Measurements from ENCODE around the gene VIT.

The VIT gene

DNA sequence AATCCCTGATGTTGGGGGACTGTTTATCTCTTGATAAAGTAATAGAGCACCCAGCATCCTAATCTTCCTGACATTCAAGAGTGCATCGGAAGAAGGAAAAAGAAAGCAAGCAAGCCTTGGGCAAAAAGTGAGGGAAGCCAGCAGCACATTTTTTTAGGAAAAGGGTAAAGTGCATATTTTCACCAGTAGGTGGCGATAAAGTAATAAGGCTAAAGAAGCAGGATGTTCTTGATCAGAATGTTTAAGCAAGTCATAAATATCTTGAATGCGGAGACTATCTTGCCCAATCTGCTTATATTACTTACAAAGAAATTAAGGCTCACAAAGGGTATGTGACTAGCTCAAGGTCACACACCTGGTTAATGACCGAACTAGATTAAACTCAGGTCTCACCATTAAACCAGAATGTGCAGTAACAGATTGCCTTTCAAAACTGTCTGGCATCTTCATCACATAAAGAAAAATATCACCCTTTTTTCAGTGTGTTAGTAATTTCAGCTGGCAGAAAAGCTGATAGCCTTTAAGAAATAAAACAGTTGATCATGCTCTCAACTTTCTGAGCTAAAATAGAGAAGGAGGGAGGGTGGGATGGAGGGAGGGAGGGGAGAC is 83.8 kb downstream of the VIT start:
- H2AFZ ChIP-seq (ENCODE audit: low read length, unreplicated experiment) = peak overlapping the region; percentile 96
- no peaks in the 10 kb centered on the region for H3K79me2 ChIP-seq (ENCODE audit: control insufficient read depth, insufficient read depth, low read length, unreplicated experiment)
- no peaks in the 10 kb centered on the region for H3K27me3 ChIP-seq (ENCODE audit: insufficient read depth, low read length)
- no peak overlapping the region for H3K27ac ChIP-seq (ENCODE audit: low read depth, low read length)
- H3K36me3 ChIP-seq (ENCODE audit: insufficient read depth, low read length) = no peaks in the 10 kb centered on the region
- peak overlapping the region; percentile 75 for H3K4me3 ChIP-seq (ENCODE audit: low read depth, low read length)
- peaks cover 6% of the 10 kb centered on the region for H3K4me1 ChIP-seq (ENCODE audit: control insufficient read depth, insufficient read depth, low read length, unreplicated experiment)

DNA sequence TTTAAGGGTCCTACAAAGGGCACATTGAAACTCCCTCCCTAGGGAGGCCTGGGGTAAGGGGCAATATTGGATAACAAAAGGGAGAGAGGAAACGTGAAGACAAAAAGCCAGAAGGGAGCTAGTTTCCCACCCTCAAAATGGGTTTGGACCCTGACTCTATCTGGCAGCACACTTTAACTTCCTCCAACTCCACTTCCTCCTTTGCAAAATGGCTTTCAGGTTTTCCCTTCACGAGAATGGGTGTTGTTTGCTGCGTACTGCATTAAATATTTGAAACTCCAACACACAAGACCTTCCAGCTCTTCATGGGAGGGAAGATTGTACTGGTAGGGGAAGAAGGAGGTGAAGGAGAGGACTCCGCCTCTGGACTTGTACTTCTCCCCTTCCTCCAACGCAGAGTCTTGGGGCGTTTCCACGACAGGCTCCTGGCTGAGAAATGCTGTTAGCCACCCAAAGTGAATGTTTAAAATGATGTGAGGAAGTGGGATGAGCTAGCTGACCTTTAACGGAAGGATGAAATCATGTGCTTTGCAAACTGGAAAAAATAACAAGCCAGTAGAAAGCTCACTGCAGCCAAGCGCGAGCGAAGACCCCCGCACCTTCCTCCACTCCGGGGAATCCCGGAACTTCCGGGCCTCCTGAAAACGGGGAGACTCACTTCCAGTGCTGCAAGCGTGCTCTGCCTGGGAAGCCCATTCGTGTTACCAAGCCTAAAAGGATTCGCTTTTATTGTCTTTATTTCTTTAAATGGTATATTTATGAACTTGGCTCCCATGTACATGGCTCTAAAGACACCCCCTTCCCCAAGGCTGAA is 85.6 kb downstream of the VIT start:
- no peak overlapping the region for H3K4me3 ChIP-seq (ENCODE audit: low read depth, low read length)
- H3K79me2 ChIP-seq (ENCODE audit: control insufficient read depth, insufficient read depth, low read length, unreplicated experiment) = no peaks in the 10 kb centered on the region
- H3K27ac ChIP-seq (ENCODE audit: low read depth, low read length) = no peak overlapping the region
- H3K4me1 ChIP-seq (ENCODE audit: control insufficient read depth, insufficient read depth, low read length, unreplicated experiment) = peaks cover 6% of the 10 kb centered on the region
- no peaks in the 10 kb centered on the region for H3K36me3 ChIP-seq (ENCODE audit: insufficient read depth, low read length)
- H3K27me3 ChIP-seq (ENCODE audit: insufficient read depth, low read length) = no peaks in the 10 kb centered on the region
- no peak overlapping the region for H2AFZ ChIP-seq (ENCODE audit: low read length, unreplicated experiment)

DNA sequence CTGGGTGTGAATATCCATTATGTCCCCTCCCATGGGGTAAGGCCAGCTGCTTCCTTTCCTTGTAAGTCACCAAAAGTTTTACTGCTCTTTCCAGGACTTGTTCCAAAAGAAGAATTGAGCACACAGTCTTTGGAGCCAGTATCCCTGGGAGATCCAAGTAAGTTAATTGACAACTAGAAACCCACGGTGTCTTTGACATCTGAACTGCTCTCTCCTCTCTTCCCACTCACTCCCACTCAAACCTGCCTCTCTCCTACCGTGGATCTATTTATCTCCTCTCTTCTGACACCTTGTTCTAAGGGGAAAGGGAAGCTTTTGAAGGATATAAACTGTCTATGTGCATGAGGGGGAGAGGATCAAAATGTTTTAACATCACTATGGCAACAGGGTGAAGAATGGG is 86.7 kb downstream of the VIT start:
- no peaks in the 10 kb centered on the region for H3K36me3 ChIP-seq (ENCODE audit: insufficient read depth, low read length)

DNA sequence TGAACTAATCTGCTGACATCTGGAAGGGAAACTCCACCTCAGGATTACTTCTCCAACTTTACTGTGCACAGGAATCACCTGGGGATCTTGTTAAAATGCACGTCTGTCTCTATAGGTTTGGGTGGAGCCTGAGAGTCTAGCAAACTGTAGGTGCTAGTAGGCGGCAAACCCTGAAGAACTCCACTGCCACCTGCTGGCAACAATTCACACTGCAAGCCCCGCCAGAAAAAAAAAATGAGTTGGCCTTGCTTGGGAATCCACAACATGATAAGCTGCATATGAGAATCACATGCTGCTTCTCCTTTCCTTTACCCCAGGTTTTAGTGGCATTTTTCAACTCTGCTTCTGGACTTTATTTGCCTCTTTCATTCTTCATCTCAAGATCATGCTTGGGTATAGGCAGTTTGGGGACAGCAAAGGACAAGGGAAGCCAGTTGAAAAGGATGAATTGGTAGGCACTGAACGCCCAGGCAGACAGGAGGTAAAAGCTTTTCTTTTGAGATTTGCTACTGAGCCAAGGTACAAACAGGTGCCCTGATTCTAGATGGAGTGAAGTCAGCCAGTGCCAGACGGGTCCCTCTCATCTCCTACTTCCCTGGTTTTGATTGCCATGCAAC is 88.8 kb downstream of the VIT start:
- Histone ChIP-seq H2AFZ (ENCODE audit: low read length, unreplicated experiment) (no peak overlapping the region), H3K27me3 (ENCODE audit: insufficient read depth, low read length) (peaks cover 2% of the 10 kb centered on the region; the same call in 1 of the 2 replicates), H3K27ac (ENCODE audit: low read depth, low read length) (no peak overlapping the region), H3K79me2 (ENCODE audit: control insufficient read depth, insufficient read depth, low read length, unreplicated experiment) (no peaks in the 10 kb centered on the region), H3K4me1 (ENCODE audit: control insufficient read depth, insufficient read depth, low read length, unreplicated experiment) (no peaks in the 10 kb centered on the region), H3K36me3 (ENCODE audit: insufficient read depth, low read length) (no peaks in the 10 kb centered on the region), H3K4me3 (ENCODE audit: low read depth, low read length) (no peak overlapping the region)

More for the DNA sequence above, 86.7 kb downstream of the VIT start:
- no peak overlapping the region for H3K27ac ChIP-seq (ENCODE audit: low read depth, low read length)
- H2AFZ ChIP-seq (ENCODE audit: low read length, unreplicated experiment) = no peak overlapping the region
- H3K4me3 ChIP-seq (ENCODE audit: low read depth, low read length) = no peak overlapping the region
- H3K27me3 ChIP-seq (ENCODE audit: insufficient read depth, low read length) = no peaks in the 10 kb centered on the region
- no peaks in the 10 kb centered on the region for H3K79me2 ChIP-seq (ENCODE audit: control insufficient read depth, insufficient read depth, low read length, unreplicated experiment)
- H3K4me1 ChIP-seq (ENCODE audit: control insufficient read depth, insufficient read depth, low read length, unreplicated experiment) = peaks cover 6% of the 10 kb centered on the region

DNA sequence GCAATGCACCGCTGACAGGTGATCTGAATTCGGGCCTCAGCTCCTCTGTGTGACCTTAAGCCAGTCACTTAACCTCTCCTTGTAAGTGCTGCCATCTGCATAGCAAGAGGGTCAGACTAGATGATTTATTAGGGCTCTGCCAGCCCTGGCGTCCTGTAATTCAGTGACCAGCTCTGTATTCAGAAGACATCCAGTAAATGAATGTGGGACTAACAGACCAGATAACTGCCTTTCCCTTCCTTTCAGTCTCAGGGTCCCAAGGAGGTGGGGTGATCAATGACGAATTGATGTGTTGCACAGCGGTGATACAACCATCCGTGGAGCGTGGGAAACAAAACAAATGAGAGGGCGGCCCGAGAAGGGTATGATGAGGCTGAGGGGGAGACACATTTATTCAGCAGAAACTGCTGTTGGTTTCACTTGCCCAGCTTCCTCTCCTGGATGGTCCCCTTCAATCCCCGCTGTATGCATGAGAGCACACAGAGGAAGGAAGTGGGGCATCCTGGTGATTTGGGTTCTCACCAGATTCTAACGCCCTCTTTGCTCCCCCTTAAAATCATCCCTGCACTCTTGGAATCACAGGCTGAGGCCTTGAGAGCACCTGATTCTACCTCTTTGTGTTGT is 92.8 kb downstream of the VIT start:
- no peaks in the 10 kb centered on the region for H3K79me2 ChIP-seq (ENCODE audit: control insufficient read depth, insufficient read depth, low read length, unreplicated experiment)
- H3K27ac ChIP-seq (ENCODE audit: low read depth, low read length) = no peak overlapping the region
- no peak overlapping the region for H3K4me3 ChIP-seq (ENCODE audit: low read depth, low read length)
- H3K36me3 ChIP-seq (ENCODE audit: insufficient read depth, low read length) = no peaks in the 10 kb centered on the region
- H3K4me1 ChIP-seq (ENCODE audit: control insufficient read depth, insufficient read depth, low read length, unreplicated experiment) = no peaks in the 10 kb centered on the region
- no peak overlapping the region for H2AFZ ChIP-seq (ENCODE audit: low read length, unreplicated experiment)
- H3K27me3 ChIP-seq (ENCODE audit: insufficient read depth, low read length) = peaks cover 13% of the 10 kb centered on the region; the same call in 1 of the 2 replicates

DNA sequence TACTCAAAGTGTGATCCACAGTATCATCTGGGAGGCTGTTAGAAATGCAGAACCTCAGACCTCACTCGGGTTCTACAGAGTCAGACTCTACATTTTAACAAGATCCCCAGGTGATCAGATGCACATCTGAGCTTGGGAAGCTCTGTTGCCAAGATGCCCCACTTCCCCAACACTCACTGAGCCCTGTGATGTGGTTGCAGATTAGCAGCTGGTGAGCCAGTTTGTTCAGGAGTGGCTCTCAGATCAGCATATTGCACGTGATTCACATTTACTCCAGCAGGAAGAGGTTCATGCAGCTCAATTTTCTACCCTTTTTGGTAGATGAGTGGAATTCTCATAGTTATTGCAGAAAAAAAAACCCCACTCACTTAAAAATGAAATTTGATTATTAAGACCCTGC is 96.4 kb downstream of the VIT start:
- peaks cover 13% of the 10 kb centered on the region; the same call in 1 of the 2 replicates for H3K27me3 ChIP-seq (ENCODE audit: insufficient read depth, low read length)
- no peak overlapping the region for H2AFZ ChIP-seq (ENCODE audit: low read length, unreplicated experiment)
- H3K27ac ChIP-seq (ENCODE audit: low read depth, low read length) = no peak overlapping the region

DNA sequence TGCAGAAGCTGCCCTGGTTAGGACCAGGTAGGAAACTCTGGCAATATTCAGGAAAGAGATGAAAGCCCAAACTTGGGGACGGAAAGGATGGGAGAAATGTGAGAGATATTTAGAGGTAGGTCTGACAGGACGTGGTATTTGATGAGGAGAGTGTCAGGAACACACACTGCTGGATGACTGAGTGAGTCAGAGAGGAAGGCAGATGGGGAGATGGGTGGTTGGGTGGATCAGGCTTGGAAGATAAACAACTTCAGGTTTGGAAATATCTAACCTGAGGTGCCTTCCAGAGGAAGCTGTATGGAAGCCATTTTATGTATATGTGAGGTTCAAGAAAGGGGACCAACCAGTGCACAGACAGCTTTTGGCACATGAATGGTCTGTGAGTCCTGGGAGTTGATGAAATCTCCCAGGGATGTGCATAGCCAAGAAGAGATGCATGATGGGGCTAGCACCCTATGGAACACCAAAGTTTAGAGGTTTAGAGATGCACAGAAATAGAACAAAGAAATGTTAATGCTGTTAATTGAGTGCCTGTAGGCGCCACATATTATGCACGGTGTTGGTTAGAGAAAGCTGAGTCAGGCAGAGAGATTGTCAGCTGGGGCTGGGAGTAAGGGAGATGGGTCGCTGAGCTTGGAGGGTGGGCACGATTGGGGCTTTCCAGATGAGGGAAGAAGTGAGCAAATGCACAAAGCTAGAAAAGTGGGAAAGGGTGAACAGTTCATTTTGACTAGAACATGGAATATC is 101.0 kb downstream of the VIT start:
- Histone ChIP-seq H3K79me2 (ENCODE audit: control insufficient read depth, insufficient read depth, low read length, unreplicated experiment) (no peaks in the 10 kb centered on the region), H3K4me1 (ENCODE audit: control insufficient read depth, insufficient read depth, low read length, unreplicated experiment) (peaks cover 5% of the 10 kb centered on the region), H3K4me3 (ENCODE audit: low read depth, low read length) (no peak overlapping the region), H2AFZ (ENCODE audit: low read length, unreplicated experiment) (peak overlapping the region; percentile 48), H3K36me3 (ENCODE audit: insufficient read depth, low read length) (no peaks in the 10 kb centered on the region), H3K27me3 (ENCODE audit: insufficient read depth, low read length) (peaks cover 14% of the 10 kb centered on the region; the same call in 1 of the 2 replicates), H3K27ac (ENCODE audit: low read depth, low read length) (no peak overlapping the region)

More for the DNA sequence above, 96.4 kb downstream of the VIT start:
- H3K4me1 ChIP-seq (ENCODE audit: control insufficient read depth, insufficient read depth, low read length, unreplicated experiment) = peaks cover 5% of the 10 kb centered on the region
- no peaks in the 10 kb centered on the region for H3K79me2 ChIP-seq (ENCODE audit: control insufficient read depth, insufficient read depth, low read length, unreplicated experiment)
- no peaks in the 10 kb centered on the region for H3K36me3 ChIP-seq (ENCODE audit: insufficient read depth, low read length)
- H3K4me3 ChIP-seq (ENCODE audit: low read depth, low read length) = no peak overlapping the region

DNA sequence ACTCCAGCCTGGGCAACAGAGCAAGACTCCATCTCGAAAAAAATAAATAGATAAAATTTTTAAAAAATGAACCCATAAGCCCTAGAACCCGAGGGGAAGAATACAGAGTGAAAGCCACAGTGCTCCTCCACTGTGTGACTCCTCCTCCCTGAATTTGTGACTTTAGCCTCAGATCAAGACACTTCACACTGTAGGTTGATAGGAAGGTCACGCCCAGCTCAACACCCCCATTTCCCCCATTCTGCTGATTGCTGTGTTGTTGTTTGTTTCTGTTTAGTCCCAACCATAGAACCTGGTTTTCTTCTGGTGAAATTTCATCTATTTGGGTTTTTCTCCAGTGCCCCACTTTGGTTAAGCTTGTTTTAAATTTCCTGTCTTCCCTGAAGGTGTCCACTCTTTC is 102.2 kb downstream of the VIT start:
- Histone ChIP-seq H3K27ac (ENCODE audit: low read depth, low read length) (no peak overlapping the region), H3K36me3 (ENCODE audit: insufficient read depth, low read length) (no peaks in the 10 kb centered on the region), H3K79me2 (ENCODE audit: control insufficient read depth, insufficient read depth, low read length, unreplicated experiment) (no peaks in the 10 kb centered on the region), H3K4me3 (ENCODE audit: low read depth, low read length) (no peak overlapping the region), H2AFZ (ENCODE audit: low read length, unreplicated experiment) (no peak overlapping the region), H3K27me3 (ENCODE audit: insufficient read depth, low read length) (peaks cover 13% of the 10 kb centered on the region; the same call in 1 of the 2 replicates), H3K4me1 (ENCODE audit: control insufficient read depth, insufficient read depth, low read length, unreplicated experiment) (peaks cover 5% of the 10 kb centered on the region)

DNA sequence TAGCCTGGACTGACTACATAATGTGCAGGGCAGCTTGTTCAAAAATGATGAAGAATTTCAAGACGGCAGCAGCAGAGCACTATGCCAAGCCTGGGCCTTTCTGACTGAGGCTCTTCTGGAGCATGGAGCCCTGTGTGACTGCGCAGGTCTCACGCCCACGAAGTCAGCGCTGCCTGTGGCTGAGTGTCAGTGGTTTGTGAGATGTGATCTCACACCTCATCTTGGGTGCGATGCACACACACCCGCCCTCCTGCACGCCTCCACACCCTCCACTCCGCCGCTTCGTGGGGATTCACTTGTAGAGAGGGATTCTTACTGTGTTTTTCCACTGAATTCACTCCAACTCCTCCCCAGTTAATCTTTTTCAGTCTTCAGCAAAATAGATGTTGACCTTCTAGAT is 103.9 kb downstream of the VIT start:
- Histone ChIP-seq H3K4me3 (ENCODE audit: low read depth, low read length) (no peak overlapping the region), H3K79me2 (ENCODE audit: control insufficient read depth, insufficient read depth, low read length, unreplicated experiment) (no peaks in the 10 kb centered on the region), H2AFZ (ENCODE audit: low read length, unreplicated experiment) (no peak overlapping the region), H3K36me3 (ENCODE audit: insufficient read depth, low read length) (no peaks in the 10 kb centered on the region), H3K4me1 (ENCODE audit: control insufficient read depth, insufficient read depth, low read length, unreplicated experiment) (peaks cover 5% of the 10 kb centered on the region), H3K27ac (ENCODE audit: low read depth, low read length) (no peak overlapping the region), H3K27me3 (ENCODE audit: insufficient read depth, low read length) (peaks cover 9% of the 10 kb centered on the region; the same call in 1 of the 2 replicates)

DNA sequence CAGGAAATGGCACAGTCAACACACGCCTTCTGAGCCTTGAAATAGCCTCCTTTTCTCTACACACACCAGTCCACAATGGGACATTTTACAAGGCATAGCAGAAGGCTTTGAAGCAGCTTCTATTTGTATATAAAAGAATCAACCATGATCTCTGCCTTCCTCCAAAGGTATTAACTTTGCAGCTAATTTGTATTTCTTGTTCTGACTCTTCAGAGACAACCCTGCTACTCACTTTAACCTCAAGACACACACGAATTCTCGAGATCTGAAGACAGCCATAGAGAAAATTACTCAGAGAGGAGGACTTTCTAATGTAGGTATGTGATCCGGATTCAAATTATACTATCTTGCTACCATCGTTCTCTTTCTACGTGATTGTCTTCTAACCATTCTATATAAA is 104.6 kb downstream of the VIT start:
- H2AFZ ChIP-seq (ENCODE audit: low read length, unreplicated experiment) = no peak overlapping the region
- H3K4me1 ChIP-seq (ENCODE audit: control insufficient read depth, insufficient read depth, low read length, unreplicated experiment) = peaks cover 5% of the 10 kb centered on the region
- no peak overlapping the region for H3K27ac ChIP-seq (ENCODE audit: low read depth, low read length)
- no peaks in the 10 kb centered on the region for H3K79me2 ChIP-seq (ENCODE audit: control insufficient read depth, insufficient read depth, low read length, unreplicated experiment)
- no peaks in the 10 kb centered on the region for H3K36me3 ChIP-seq (ENCODE audit: insufficient read depth, low read length)
- H3K27me3 ChIP-seq (ENCODE audit: insufficient read depth, low read length) = peaks cover 9% of the 10 kb centered on the region; the same call in 1 of the 2 replicates
- no peak overlapping the region for H3K4me3 ChIP-seq (ENCODE audit: low read depth, low read length)

All from ACC112 (cell line).